ENCODE results near the gene PCNX4. TPM values are rescaled to one million over a fixed set of nuclear protein-coding genes. Genes with fewer than 3 reads are reported as not detected.
A peak's percentile ranks its signal among the peaks of the same experiment; 100 is the strongest.

The PCNX4 gene
- total RNA-seq, 3 donors from 2014 or later: 23.7 to 32.0 (median 25.7) TPM

- ATAC-seq (no peak), DNase-seq (no peak)
- Histone ChIP-seq H3K4me1 (ENCODE audit: low read depth) (no peaks in the 10 kb centered on the region), H3K4me3 (no peak overlapping the region), H3K36me3 (ENCODE audit: low read depth) (no peaks in the 10 kb centered on the region), H3K9me3 (no peaks in the 10 kb centered on the region)
- intact Hi-C loops (cut with DNase I, micrococcal nuclease): loop anchor here (5.0 to 10.0 kb wide), 3 partner anchors 121 to 218 kb away; no protein-coding TSS in a partner anchor
- TF ChIP-seq CTCF (IDR thresholded peaks at IDR 0.05): no peak
These were observed 91.4 kb downstream of the PCNX4 start for GRCh38 chr14:60183138-60183537.

GRCh38 chr14:60183741-60184140 lies 92.0 kb downstream of the PCNX4 start:
- intact Hi-C loops (cut with DNase I, micrococcal nuclease): loop anchor here (5.0 to 10.0 kb wide), 3 partner anchors 121 to 219 kb away; no protein-coding TSS in a partner anchor
- Histone ChIP-seq H3K36me3 (ENCODE audit: low read depth) (no peaks in the 10 kb centered on the region), H3K4me1 (ENCODE audit: low read depth) (no peaks in the 10 kb centered on the region), H3K9me3 (no peaks in the 10 kb centered on the region), H3K4me3 (no peak overlapping the region)
- ATAC-seq (peak; percentile 28), DNase-seq (no peak)
- TF ChIP-seq CTCF (IDR thresholded peaks at IDR 0.05): no peak

- DNase-seq (peak in 1 of 3 donors; percentile 53), ATAC-seq (peak; percentile 69)
- H3K4me1 ChIP-seq (ENCODE audit: low read depth): no peaks in the 10 kb centered on the region
- no peaks in the 10 kb centered on the region for H3K9me3 ChIP-seq
- intact Hi-C loops (cut with DNase I, micrococcal nuclease): loop anchor here (5.0 to 10.0 kb wide), 3 partner anchors 122 to 220 kb away; no protein-coding TSS in a partner anchor
- no peaks in the 10 kb centered on the region for H3K36me3 ChIP-seq (ENCODE audit: low read depth)
- H3K4me3 ChIP-seq: no peak overlapping the region
- peak; percentile 12 for TF ChIP-seq CTCF (IDR thresholded peaks at IDR 0.05)
These were observed 92.6 kb downstream of the PCNX4 start for GRCh38 chr14:60184146-60184904.

GRCh38 chr14:60184905-60185555 lies 93.3 kb downstream of the PCNX4 start:
- Histone ChIP-seq H3K9me3 (no peaks in the 10 kb centered on the region), H3K36me3 (ENCODE audit: low read depth) (no peaks in the 10 kb centered on the region), H3K4me3 (no peak overlapping the region), H3K4me1 (ENCODE audit: low read depth) (no peaks in the 10 kb centered on the region)
- DNase-seq: no peak
- ATAC-seq: no peak
- intact Hi-C loops (cut with DNase I, micrococcal nuclease): loop anchor here (5.0 to 10.0 kb wide), 3 partner anchors 123 to 220 kb away; no protein-coding TSS in a partner anchor
- TF ChIP-seq CTCF (IDR thresholded peaks at IDR 0.05): no peak

- no peak for TF ChIP-seq CTCF (IDR thresholded peaks at IDR 0.05)
- no peak for ATAC-seq
- no peak for DNase-seq
- H3K9me3 ChIP-seq: no peaks in the 10 kb centered on the region
- no peak overlapping the region for H3K4me3 ChIP-seq
- no peaks in the 10 kb centered on the region for H3K36me3 ChIP-seq (ENCODE audit: low read depth)
- intact Hi-C loops (cut with DNase I, micrococcal nuclease): loop anchor here in 1 of 2 donors (10.0 kb wide), 1 partner anchor 223 kb away; no protein-coding TSS in a partner anchor
- H3K4me1 ChIP-seq (ENCODE audit: low read depth): no peaks in the 10 kb centered on the region
These were observed 96.4 kb downstream of the PCNX4 start for GRCh38 chr14:60188115-60188514.

Data from mucosa of descending colon (tissue), 3 donors.